GM18858 (cell line): ENCODE data around the gene PPIF.

ENCODE experiments used
- ATAC-seq: cut with Tn5 transposase; IDR thresholded peaks from one replicate; pipeline ENCODE4 v1.9.1; 2021; ENCODE audit not compliant: unreplicated experiment

Gene PPIF

DNA sequence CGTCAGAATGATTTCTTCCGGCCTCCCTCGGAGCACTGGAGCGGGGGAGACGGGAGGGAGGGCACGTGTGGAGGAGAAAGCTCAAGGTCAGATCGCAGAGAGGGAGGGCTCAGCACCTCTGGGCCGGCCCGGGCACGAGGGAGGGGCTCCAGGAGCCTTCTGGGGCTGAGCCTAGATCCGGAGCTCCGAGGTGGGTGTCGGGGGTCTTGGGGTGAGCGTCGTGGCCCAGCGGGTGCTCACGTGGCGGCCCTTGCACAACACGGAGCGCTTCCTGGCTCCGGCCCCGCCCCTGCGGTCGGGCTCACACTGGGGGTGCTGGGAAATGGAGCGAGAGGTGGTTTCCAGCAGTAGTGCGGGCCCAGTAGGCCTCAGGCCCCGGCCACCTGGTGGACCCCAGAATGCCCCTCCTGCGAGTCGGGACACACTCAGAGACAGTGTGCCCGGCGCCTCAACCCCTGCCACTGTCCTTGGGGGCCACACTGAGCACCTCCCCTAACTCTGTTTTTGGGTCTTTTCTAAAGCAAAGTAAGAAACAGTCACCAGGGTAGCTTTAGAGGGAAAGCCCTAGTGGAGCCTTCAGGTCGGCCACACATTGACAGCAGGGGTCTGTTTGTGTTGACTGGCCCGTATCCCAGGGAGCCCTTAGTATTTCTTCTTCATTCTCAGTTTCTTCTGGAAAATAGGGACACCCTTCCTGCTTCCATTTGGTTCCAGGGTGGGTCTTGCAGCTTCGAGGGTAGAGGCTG, 798 bp downstream of the PPIF start:
- peak; percentile 58 for ATAC-seq

DNA sequence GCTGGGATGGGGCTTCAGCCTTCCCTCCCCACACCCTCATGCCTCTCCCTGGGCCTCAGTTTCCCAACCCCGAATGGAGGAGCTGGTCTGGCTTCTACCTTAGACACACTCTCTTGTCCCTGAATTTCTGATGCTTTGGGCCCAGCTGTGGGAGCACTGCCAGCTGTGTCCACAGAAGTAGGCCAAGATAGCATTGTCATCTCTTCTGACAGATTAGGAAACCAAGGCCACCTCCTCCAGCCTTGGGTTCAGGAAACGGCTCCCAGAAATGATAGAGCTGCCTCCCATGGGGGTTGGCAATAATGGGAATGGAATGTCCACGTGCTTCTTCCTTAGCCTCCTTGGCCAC, 1.3 kb downstream of the PPIF start:
- no peak for ATAC-seq

- ATAC-seq: no peak
These were observed 1.8 kb downstream of the PPIF start for GRCh38 chr10:79349072-79349491.

GRCh38 chr10:79349766-79350406, 2.6 kb downstream of the PPIF start:
- no peak for ATAC-seq

DNA sequence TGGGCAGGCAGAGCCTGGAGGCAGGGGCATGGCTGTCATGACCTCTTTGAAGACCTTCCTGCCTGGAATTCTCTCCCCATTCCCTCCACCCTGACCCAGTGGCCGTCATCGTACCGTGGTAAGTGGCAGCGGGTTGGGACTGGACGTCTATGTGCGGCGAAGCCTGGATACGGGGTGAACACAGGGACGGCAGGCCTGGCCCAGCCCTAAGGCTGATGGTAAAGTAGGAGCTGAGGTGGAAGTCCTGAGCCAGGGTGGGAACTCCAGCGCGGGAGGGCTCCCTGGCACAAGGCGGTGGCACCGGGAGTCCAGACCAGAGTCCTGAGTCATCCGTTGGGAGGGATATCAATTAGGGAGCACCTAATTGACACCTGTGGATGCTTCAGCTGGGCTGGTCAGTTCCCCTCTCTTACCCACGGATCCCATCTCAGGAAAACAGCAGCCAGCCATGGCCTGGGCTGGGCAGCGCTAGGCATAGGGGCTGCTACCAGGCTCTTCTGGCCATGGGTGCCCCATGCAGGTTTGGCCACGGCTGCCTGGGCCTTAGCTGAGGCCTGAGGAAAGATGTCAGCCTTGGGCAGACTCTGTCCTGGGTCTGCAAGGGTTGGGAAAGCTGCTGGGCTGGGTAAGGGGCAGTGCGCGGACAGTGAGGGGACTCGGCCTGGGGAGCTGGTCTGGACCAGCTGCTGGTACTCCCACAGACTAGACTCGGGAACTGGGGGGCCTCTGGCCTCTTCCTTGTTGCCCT, 3.3 kb downstream of the PPIF start:
- ATAC-seq: no peak

- no peak for ATAC-seq
These were observed 4.1 kb downstream of the PPIF start for GRCh38 chr10:79351332-79351731.

DNA sequence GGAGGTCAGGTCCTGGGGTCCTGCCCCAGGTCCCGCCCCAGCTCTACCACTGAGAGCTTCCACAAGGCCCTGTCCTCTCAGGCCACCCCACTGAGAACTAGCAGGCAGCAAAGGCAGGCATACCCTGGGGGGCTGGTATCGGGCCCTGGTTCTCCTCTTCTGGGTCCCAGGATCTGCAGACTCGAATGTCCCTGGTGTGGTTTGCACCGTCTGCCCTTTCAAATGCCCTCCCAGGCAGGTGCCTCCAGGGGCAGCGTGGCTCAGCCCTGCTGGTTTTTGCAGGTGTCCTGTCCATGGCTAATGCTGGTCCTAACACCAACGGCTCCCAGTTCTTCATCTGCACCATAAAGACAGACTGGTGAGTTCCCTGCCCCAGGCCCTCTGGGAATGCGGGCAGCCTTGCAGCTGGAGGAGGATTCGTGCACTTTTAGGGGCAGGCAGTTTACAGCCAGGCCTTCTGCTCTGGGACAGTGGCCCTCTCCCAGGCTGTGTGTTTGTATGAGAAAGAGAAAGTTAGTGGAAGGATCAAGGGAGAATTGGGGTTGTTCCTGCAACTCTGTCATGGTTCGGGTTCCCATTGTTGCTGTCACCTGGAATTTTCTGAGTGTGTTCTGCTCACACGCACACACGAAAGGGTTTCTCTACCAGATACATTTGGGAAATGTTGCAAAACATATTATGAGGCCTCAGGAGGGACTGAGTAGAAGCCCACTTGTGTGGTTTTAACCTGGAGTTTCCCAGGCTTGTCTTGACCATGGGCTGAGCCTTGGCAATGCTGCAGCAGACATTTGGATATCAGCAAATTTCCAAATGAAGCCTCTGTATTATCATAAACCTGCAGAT, 5.0 kb downstream of the PPIF start:
- no peak for ATAC-seq

DNA sequence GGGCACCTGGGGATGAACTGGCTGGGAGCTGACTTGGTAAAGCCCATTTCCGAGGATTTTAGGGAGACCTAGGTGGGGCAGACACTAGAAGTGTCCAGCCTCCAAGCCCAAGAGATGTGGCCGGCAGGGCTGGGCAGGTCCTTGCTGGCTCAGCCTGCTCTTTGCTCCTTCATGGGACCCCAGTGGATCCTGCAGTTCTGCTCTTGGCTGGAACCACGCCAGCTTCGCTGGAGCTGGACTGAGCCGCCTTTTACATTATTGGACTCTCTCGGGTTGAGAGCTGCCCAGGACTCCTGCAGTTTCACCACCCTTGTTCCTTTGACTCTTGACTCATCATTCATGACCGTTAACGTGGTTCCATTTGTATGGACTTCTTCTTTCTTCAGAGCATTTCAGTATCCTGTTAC, 5.7 kb downstream of the PPIF start:
- no peak for ATAC-seq

- no peak for ATAC-seq
These were observed 6.5 kb downstream of the PPIF start for GRCh38 chr10:79353726-79354125.

DNA sequence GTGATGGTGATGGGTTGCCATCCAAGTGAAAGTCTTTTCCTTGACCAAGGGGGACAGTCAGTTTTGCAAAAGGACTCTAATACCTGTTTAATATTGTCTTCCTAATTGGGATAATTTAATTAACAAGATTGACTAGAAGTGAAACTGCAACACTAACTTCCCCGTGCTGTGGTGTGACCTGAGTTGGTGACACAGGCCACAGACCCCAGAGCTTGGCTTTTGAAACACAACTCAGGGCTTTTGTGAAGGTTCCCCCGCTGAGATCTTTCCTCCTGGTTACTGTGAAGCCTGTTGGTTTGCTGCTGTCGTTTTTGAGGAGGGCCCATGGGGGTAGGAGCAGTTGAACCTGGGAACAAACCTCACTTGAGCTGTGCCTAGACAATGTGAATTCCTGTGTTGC, 6.9 kb downstream of the PPIF start:
- ATAC-seq: no peak

DNA sequence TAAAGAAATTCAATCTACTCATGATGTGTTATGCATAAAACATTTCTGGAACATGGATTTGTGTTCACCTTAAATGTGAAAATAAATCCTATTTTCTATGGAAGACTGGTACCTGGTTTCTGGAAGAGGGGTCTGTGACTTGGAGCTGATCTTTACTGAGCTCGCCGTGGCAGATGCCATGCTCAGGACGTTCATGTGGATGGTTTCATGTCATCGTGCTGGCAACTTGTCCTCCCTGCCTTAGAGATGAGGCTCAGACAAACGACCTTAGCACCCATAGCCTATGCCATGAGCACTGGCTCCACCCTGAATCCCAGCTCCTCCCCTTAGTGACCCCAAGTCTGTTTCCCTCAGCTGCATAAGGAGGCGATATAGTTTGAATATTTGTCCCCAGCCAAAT, 7.3 kb downstream of the PPIF start:
- no peak for ATAC-seq

GRCh38 chr10:79355420-79356017, 8.2 kb downstream of the PPIF start:
- no peak for ATAC-seq

DNA sequence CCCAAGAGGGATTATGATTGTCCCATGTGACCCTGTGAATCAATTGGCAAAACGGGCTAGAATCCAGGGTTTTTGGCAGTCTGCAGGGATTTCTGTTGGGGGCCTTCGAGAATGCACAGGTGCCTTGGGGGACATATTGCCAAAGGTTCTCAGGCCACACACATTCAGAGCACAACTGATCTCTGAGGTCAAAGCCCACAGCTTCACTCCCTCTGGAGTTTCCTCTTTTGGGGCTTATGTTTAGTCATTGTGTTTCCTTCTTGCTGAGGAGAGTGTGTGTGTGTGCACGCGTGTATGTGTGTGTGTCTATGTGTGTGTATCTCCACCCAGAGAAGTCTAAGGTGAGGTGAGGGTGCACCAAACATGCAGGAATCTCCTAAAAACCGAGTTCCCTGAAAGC, 8.8 kb downstream of the PPIF start:
- ATAC-seq: no peak

DNA sequence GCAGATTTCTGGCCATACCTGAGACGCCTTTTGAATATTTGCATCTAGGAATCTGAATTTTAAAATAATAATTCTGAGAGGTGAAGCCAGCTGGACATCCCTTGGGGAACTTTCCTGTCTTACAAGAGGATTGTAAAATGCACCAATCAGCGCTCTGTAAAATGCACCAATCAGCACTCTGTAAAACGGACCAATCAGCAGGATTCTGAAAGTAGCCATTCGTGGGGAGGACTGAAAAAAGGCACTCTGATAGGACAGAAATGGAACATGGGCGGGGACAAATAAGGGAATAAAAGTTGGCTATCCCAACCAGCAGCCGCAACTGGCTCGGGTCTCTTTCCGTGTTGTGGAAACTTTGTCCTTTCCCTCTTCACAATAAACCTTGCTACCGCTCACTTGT, 9.9 kb downstream of the PPIF start:
- ATAC-seq: no peak

DNA sequence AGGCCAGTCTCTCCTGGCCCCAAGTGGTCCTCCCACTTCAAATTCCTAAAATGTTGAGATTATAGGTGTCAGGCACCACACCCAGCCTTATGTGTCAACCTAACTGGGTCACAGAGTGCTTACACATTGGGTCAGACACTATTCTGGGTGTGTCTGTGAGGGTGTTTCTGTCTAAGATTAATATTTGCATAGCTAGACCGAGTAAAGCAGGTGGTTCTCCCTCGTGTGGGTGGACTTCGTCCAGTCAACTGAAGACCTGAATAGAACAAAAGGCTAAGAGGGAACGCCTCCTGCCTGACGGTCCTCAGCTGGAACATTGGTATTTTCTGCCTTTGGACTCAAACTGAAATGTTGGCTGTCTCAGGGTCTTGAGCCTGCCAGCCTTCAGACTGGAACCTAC, 11.5 kb downstream of the PPIF start:
- ATAC-seq: peak; percentile 51

DNA sequence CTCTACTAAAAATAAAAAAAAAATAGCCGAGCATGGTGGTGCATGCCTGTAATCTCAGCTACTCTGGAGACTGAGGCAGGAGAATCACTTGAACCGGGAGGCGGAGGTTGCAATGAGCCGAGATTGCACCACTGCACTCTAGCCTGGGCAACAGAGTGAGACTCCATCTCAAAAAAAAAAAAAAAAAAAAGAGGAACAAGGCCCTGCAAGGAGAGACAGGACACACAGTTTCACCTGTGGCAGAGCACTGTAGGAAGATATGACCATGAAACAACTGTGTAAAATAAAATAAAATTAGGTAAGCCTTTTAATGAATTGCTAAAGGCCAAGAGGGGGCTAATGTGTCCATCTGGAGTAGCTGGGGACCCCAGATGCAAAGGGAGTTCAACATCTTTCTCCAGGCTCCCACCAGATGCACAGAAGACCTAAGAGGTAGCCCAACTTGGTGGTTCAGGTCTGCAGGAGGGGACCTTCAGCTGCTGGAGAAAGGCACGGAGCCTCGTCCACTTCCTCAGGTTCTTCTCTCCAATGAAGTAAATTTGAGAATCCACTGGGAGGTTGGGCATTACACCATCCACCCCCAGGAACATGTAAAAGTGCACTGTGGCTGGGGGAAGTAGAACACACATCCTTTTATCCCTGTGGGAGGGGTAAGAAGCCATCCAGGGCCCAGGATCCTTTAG, 12.7 kb downstream of the PPIF start:
- ATAC-seq: no peak

DNA sequence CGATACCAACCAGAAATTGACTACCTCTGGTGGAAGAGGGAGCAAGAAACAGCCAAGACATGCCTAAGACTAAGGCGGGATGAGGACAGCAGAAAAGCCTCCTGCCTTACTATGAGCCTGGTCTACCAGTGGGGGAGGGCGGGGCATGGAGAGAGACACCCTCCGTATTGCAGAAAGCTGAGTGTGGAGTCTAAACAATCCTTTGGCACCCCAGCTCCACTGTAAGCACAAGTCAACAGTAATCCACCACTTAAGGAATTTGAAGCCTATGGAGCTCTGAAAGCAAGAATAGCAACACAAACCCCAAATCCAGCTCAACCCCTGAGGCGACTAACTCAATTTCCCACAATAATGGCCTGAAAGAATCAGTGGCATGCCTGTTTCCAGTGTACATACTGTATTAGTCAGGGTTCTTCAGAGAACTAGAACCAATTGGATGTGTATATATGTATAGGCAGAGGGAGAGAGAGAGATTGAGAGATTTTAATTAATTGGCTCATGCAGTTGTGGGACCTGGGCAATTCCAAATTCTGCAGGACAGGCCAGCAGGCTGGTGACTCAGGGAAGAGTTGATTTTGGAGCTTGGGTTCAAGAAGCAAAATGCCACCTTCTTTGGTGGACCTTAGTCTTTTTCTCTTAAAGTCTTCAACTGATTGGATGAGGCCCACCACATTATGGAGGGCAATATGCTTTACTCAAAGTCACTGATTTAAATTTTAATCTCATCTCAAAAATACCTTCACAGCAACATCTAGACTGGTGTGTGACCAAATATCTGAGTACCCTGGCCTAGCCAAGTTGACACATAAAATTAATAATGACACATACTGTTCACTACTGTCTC, 13.5 kb downstream of the PPIF start:
- no peak for ATAC-seq

GRCh38 chr10:79361726-79362397, 14.6 kb downstream of the PPIF start:
- no peak for ATAC-seq
